WTC11 (cell line): ENCODE data around the gene SIGMAR1. TPM values are rescaled to one million over a fixed set of nuclear protein-coding genes. Genes with fewer than 3 reads are reported as not detected.

Experiments used
- ATAC-seq: fragments of 200-7000 bp; cut with Tn5 transposase; 2 replicates; pipeline ENCODE4 v1.10.0; 2021; ENCODE audit warnings: mild to moderate bottlenecking, moderate library complexity
- CTCF ChIA-PET: fragments of 300-600 bp; sonication (Branson Sonifier 250); formaldehyde crosslinking; loops from one replicate; lab custom pipeline; 2021; ENCODE audit warnings: antibody characterized with exemption; lab: Charles Lee
- POLR2A ChIA-PET: fragments of 350-600 bp; sonication (Branson Sonifier 250); formaldehyde crosslinking; loops from one replicate; lab custom pipeline; 2021; ENCODE audit warnings: antibody characterized with exemption; lab: Charles Lee
- DNase-seq: peaks from one replicate; pipeline ENCODE4 v3.0.0; 2021; ENCODE audit warnings: low spot score
- H3K27ac Mint-ChIP-seq: 2 replicates; pipeline ENCODE4 v1.8.0; 2021; ENCODE audit warnings: mixed read lengths
- H3K27me3 Mint-ChIP-seq: 2 replicates; pipeline ENCODE4 v1.8.0; 2021; ENCODE audit warnings: low read depth, mild to moderate bottlenecking, moderate library complexity, mixed read lengths
- H3K36me3 Mint-ChIP-seq: 2 replicates; pipeline ENCODE4 v1.8.0; 2021; ENCODE audit warnings: mixed read lengths
- H3K4me1 Mint-ChIP-seq: 2 replicates; pipeline ENCODE4 v1.8.0; 2022; ENCODE audit warnings: mixed read lengths
- H3K4me3 Mint-ChIP-seq: 2 replicates; pipeline ENCODE4 v1.8.0; 2021; ENCODE audit warnings: mild to moderate bottlenecking, moderate library complexity, mixed read lengths
- H3K9me3 Mint-ChIP-seq: 2 replicates; pipeline ENCODE4 v1.8.0; 2021; ENCODE audit warnings: mixed read lengths
- E2F1 ChIP-seq: sonication (generic); formaldehyde crosslinking; IDR thresholded peaks from 2 replicates; pipeline ENCODE4 v1.8.0; 2022; ENCODE audit warnings: mild to moderate bottlenecking, missing genetic modification reagents
- ELF4 ChIP-seq: sonication (generic); formaldehyde crosslinking; IDR thresholded peaks from 2 replicates; pipeline ENCODE4 v1.8.1; 2022; ENCODE audit warnings: low read depth, mild to moderate bottlenecking, moderate library complexity, missing genetic modification reagents
- ERG ChIP-seq: fragments of 250-450 bp; sonication (Bioruptor Pico); IDR thresholded peaks from 2 replicates; pipeline ENCODE4 v1.8.0; 2021; ENCODE audit warnings: mild to moderate bottlenecking
- ETV6 ChIP-seq: sonication (generic); formaldehyde crosslinking; IDR thresholded peaks from 2 replicates; pipeline ENCODE4 v1.8.1; 2022; ENCODE audit warnings: mild to moderate bottlenecking, missing genetic modification reagents
- FOXP1 ChIP-seq: sonication (generic); formaldehyde crosslinking; IDR thresholded peaks from 2 replicates; pipeline ENCODE4 v1.8.0; 2022; ENCODE audit warnings: missing genetic modification reagents, mild to moderate bottlenecking, moderate library complexity, borderline replicate concordance
- GRHL2 ChIP-seq: fragments of 250-450 bp; sonication (Bioruptor Pico); IDR thresholded peaks from 2 replicates; pipeline ENCODE4 v1.8.0; 2022; ENCODE audit warnings: mild to moderate bottlenecking, moderate library complexity; ENCODE audit not compliant: insufficient replicate concordance, severe bottlenecking
- HMGXB4 ChIP-seq: sonication (generic); formaldehyde crosslinking; IDR thresholded peaks from 2 replicates; pipeline ENCODE4 v1.8.1; 2023; ENCODE audit warnings: mild to moderate bottlenecking, moderate library complexity, missing genetic modification reagents
- MAX ChIP-seq: sonication (generic); formaldehyde crosslinking; IDR thresholded peaks from 2 replicates; pipeline ENCODE4 v1.8.0; 2022; ENCODE audit warnings: mild to moderate bottlenecking, missing genetic modification reagents
- MLX ChIP-seq: sonication (generic); formaldehyde crosslinking; IDR thresholded peaks from 2 replicates; pipeline ENCODE4 v1.8.1; 2023; ENCODE audit warnings: mild to moderate bottlenecking, missing genetic modification reagents, moderate library complexity
- MYBL2 ChIP-seq: sonication (generic); formaldehyde crosslinking; IDR thresholded peaks from 2 replicates; pipeline ENCODE4 v1.8.1; 2023; ENCODE audit warnings: mild to moderate bottlenecking, moderate library complexity, missing genetic modification reagents
- NFE2L1 ChIP-seq: sonication (generic); formaldehyde crosslinking; IDR thresholded peaks from 2 replicates; pipeline ENCODE4 v1.8.1; 2023; ENCODE audit warnings: missing genetic modification reagents
- NFYB ChIP-seq: sonication (generic); formaldehyde crosslinking; conservative IDR thresholded peaks from 2 replicates; pipeline ENCODE4 v1.8.0; 2022; ENCODE audit warnings: low read depth, missing genetic modification reagents
- RORB ChIP-seq: fragments of 250-450 bp; sonication (Bioruptor Pico); IDR thresholded peaks from 2 replicates; pipeline ENCODE4 v1.9.0; 2021; ENCODE audit warnings: mild to moderate bottlenecking
- STAT6 ChIP-seq: sonication (generic); formaldehyde crosslinking; conservative IDR thresholded peaks from 2 replicates; pipeline ENCODE4 v1.8.1; 2023; ENCODE audit warnings: mild to moderate bottlenecking, low read depth, missing genetic modification reagents, moderate library complexity
- TEAD1 ChIP-seq: sonication (generic); formaldehyde crosslinking; IDR thresholded peaks from 2 replicates; pipeline ENCODE4 v1.8.0; 2022; ENCODE audit warnings: mild to moderate bottlenecking, missing genetic modification reagents
- ZNF121 ChIP-seq: sonication (generic); formaldehyde crosslinking; IDR thresholded peaks from 2 replicates; pipeline ENCODE4 v1.8.0; 2023; ENCODE audit warnings: missing genetic modification reagents
- ZNF317 ChIP-seq: sonication (generic); formaldehyde crosslinking; IDR thresholded peaks from 2 replicates; pipeline ENCODE4 v1.8.1; 2023; ENCODE audit warnings: low read depth, mild to moderate bottlenecking, moderate library complexity, missing genetic modification reagents, borderline replicate concordance
- total RNA-seq: library from RNA; stranded (reverse); gene quantifications from 3 replicates; pipeline ENCODE4 v1.2.3, GENCODE V29; 2021

The SIGMAR1 gene
- total RNA-seq, 1 experiment from 2014 or later, result 108 TPM

GRCh38 chr9:34647651-34648050 is 10.1 kb upstream of the SIGMAR1 start:
- no peak for TF ChIP-seq ELF4 (CRISPR knock-in tag)
- no peak for TF ChIP-seq STAT6 (CRISPR knock-in tag)
- no peak for TF ChIP-seq RORB (CRISPR knock-in tag)
- ChIA-PET CTCF (interaction anchor here (1.4 to 5.6 kb wide), 6 partner anchors 12 to 244 kb away, joined by 5 to 94 read pairs (median 8); partner anchors contain the start of genes DCTN3 and SIGMAR1), POLR2A (interaction anchor here (2.2 to 2.5 kb wide), 2 partner anchors 10 to 17 kb away, joined by 11 to 25 read pairs; partner anchors contain the start of gene SIGMAR1)
- Mint-ChIP-seq H3K27ac (no peak overlapping the region), H3K4me1 (peaks cover 44% of the 10 kb centered on the region), H3K27me3 (no peaks in the 10 kb centered on the region), H3K4me3 (peak overlapping the region; percentile 85), H3K9me3 (no peaks in the 10 kb centered on the region), H3K36me3 (peaks cover 18% of the 10 kb centered on the region)
- no peak for DNase-seq
- no peak for ATAC-seq

- CTCF ChIA-PET, result interaction anchor here (0.6 to 5.6 kb wide), 17 partner anchors 9 to 285 kb away, joined by 3 to 94 read pairs (median 8); partner anchors contain the start of genes ARID3C, CCL27, DCTN3 and SIGMAR1
- Mint-ChIP-seq H3K4me3 (peak overlapping the region; percentile 85), H3K9me3 (no peaks in the 10 kb centered on the region), H3K36me3 (peaks cover 18% of the 10 kb centered on the region), H3K27ac (no peak overlapping the region; the same call in 1 of the 2 replicates), H3K27me3 (no peaks in the 10 kb centered on the region), H3K4me1 (peaks cover 38% of the 10 kb centered on the region)
- no peak for ATAC-seq
- POLR2A ChIA-PET, result interaction anchor here (1.0 to 2.5 kb wide), 3 partner anchors 9 to 18 kb away, joined by 3 to 25 read pairs (median 11); partner anchors contain the start of gene SIGMAR1
- TF ChIP-seq ERG (CRISPR knock-in tag) (no peak), E2F1 (CRISPR knock-in tag) (no peak), HMGXB4 (CRISPR knock-in tag) (peak; percentile 18; the same call in 1 of the 2 replicates)
- DNase-seq, result no peak
Measured at GRCh38 chr9:34647084-34647403, 9.5 kb upstream of the SIGMAR1 start.

GRCh38 chr9:34646211-34647083 is 8.9 kb upstream of the SIGMAR1 start, which contains the start of gene GALT:
TSS of gene GALT (plus strand) at chr9:34646675. CDS start at chr9:34646705, 30 bp downstream.
- Mint-ChIP-seq H3K4me1 (peaks cover 34% of the 10 kb centered on the region), H3K4me3 (peak within 1 kb of the TSS; percentile 85), H3K36me3 (peaks cover 18% of the 10 kb centered on the region), H3K27ac (peak within 1 kb of the TSS; percentile 76), H3K9me3 (no peaks in the 10 kb centered on the region), H3K27me3 (no peaks in the 10 kb centered on the region)
- CTCF ChIA-PET, result interaction anchor here (0.6 to 5.6 kb wide), 18 partner anchors 10 to 284 kb away, joined by 3 to 94 read pairs (median 8); partner anchors contain the start of genes ARID3C, CCL27, DCTN3 and SIGMAR1
- ATAC-seq (peak; percentile 87), DNase-seq (peak; percentile 95)
- POLR2A ChIA-PET, result interaction anchor here (1.0 to 2.5 kb wide), 4 partner anchors 9 to 19 kb away, joined by 3 to 25 read pairs (median 10); partner anchors contain the start of gene SIGMAR1
- TF ChIP-seq GRHL2 (CRISPR knock-in tag) (no peak), MYBL2 (CRISPR knock-in tag) (peak; percentile 87), ZNF121 (CRISPR knock-in tag) (peak; percentile 77), TEAD1 (CRISPR knock-in tag) (peak; percentile 26; the same call in 1 of the 2 replicates), ZNF317 (0 out of 2 replicates have a peak, but pooled peaks have one; percentile 16), NFE2L1 (CRISPR knock-in tag) (peak; percentile 79), MLX (CRISPR knock-in tag) (no peak), MAX (CRISPR knock-in tag) (peak; percentile 87), NFYB (CRISPR knock-in tag) (peak; percentile 95), ETV6 (CRISPR knock-in tag) (0 out of 2 replicates have a peak, but pooled peaks have one; percentile 59), FOXP1 (CRISPR knock-in tag) (peak; percentile 60; the same call in 1 of the 2 replicates)
